K562 (cell line): Measurements from ENCODE around the gene DDAH1. TPM values are rescaled to one million over a fixed set of nuclear protein-coding genes. Genes with fewer than 3 reads are reported as not detected.

Experiments used
- BCOR ChIP-seq: fragments of 450-650 bp; IDR thresholded peaks from 2 replicates; pipeline ENCODE4 v1.6.1; 2016
- CXXC5 ChIP-seq: fragments of 250-450 bp; sonication (Bioruptor Pico); IDR thresholded peaks from 2 replicates; pipeline ENCODE4 v1.8.0; 2022; ENCODE audit warnings: inconsistent platforms, mild to moderate bottlenecking, moderate library complexity
- ELF1 ChIP-seq: fragments of 200-800 bp; sonication (Bioruptor generic); IDR thresholded peaks from 2 replicates; pipeline ENCODE4 v1.6.1; 2016; ENCODE audit warnings: missing genetic modification characterization, missing compliant biosample characterization
- MTA1 ChIP-seq: fragments of 450-650 bp; IDR thresholded peaks from 2 replicates; pipeline ENCODE4 v1.6.1; 2017; ENCODE audit warnings: borderline replicate concordance
- PCBP2 ChIP-seq: fragments of 200-400 bp; formaldehyde crosslinking; IDR thresholded peaks from 2 replicates; pipeline ENCODE4 v1.6.1; 2018; ENCODE audit warnings: low read length, low read depth, mild to moderate bottlenecking, moderate library complexity; ENCODE audit not compliant: poor library complexity, severe bottlenecking
- RBBP5 ChIP-seq: fragments of 200-600 bp; sonication (generic); IDR thresholded peaks from 2 replicates; pipeline ENCODE4 v1.6.1; 2012; ENCODE audit warnings: borderline replicate concordance, mild to moderate bottlenecking, low read length, control low read depth, inconsistent platforms; ENCODE audit not compliant: insufficient read depth, poor library complexity, severe bottlenecking
- RBM22 ChIP-seq: fragments of 200-400 bp; formaldehyde crosslinking; IDR thresholded peaks from 2 replicates; pipeline ENCODE4 v1.6.1; 2018; ENCODE audit warnings: low read length, low read depth; ENCODE audit not compliant: poor library complexity, severe bottlenecking
- TFAM ChIP-seq: fragments of 250-450 bp; sonication (Bioruptor Pico); conservative IDR thresholded peaks from 2 replicates; pipeline ENCODE4 v1.5.0; 2021; ENCODE audit warnings: mild to moderate bottlenecking, moderate library complexity
- TRIM24 ChIP-seq, 2 experiments: fragments of 450-650 bp; IDR thresholded peaks; 2 replicates each; pipeline ENCODE4 v1.6.1; 2016
- ZKSCAN1 ChIP-seq: fragments of 150-350 bp; IDR thresholded peaks from 2 replicates; pipeline ENCODE4 v1.6.1; 2016; ENCODE audit warnings: low read depth, low read length
- ZNF444 ChIP-seq: fragments of 250-450 bp; sonication (Bioruptor Pico); IDR thresholded peaks from 2 replicates; pipeline ENCODE4 v1.4.0; 2020; ENCODE audit warnings: mild to moderate bottlenecking, moderate library complexity
- polyA plus RNA-seq, 8 experiments: library from polyadenylated mRNA; depleted of rRNA in 4 of 8; stranded (reverse) in 5 of 8; unstranded in 3 of 8; fragments of >200 nt; fragmentation: Nextera tagmentation in 2 of 8; fragmentation: Illumina TruSeq in 1 of 8; extraction: Ambion mirVana in 2 of 8; extraction: Trizol in 1 of 8; gene quantifications; 2 replicates each; pipeline versions ENCODE4 v1.2.1 to v1.2.3, GENCODE V29; 2011 to 2014; ENCODE audit warnings: inconsistent platforms in 1 of 8, missing spikeins in 1 of 8
- total RNA-seq, 7 experiments: library from RNA; depleted of rRNA in 6 of 7; stranded (reverse); fragments of >200 nt in 6 of 7; fragmentation: Illumina TruSeq in 2 of 7; extraction: Trizol in 2 of 7; gene quantifications; 2 replicates each; pipeline versions ENCODE4 v1.2.1 to v1.2.3, GENCODE V29; 2011 to 2021; ENCODE audit warnings: low replicate concordance in 1 of 7
- TF ChIP-seq, protein P1 (sequence below): fragments of 450-650 bp; IDR thresholded peaks from 2 replicates; pipeline ENCODE4 v1.6.1; 2017; ENCODE audit warnings: mild to moderate bottlenecking, moderate library complexity
- TF ChIP-seq, protein P2 (sequence below), 2 experiments: fragments of 450-650 bp in 1 of 2; sonication (generic) in 1 of 2; formaldehyde crosslinking; conservative IDR thresholded peaks; 2 replicates each; pipeline versions ENCODE4 v1.4.0 to v1.8.1; 2020 to 2022; ENCODE audit warnings: mild to moderate bottlenecking in 1 of 2, missing genetic modification reagents in 1 of 2
- TF ChIP-seq, protein P3 (sequence below), 2 experiments: fragments of 450-650 bp in 1 of 2; sonication (generic) in 1 of 2; formaldehyde crosslinking in 1 of 2; IDR thresholded peaks; 2 replicates each; pipeline versions ENCODE4 v1.7.1 to v1.9.0; 2016 to 2022; ENCODE audit warnings: inconsistent platforms in 1 of 2, mild to moderate bottlenecking in 1 of 2, missing genetic modification reagents in 1 of 2
- TF ChIP-seq, protein P4 (sequence below): fragments of 250-450 bp; sonication (Bioruptor Pico); IDR thresholded peaks from 2 replicates; pipeline ENCODE4 v1.8.0; 2021; ENCODE audit warnings: mild to moderate bottlenecking, moderate library complexity

The DDAH1 gene
- total and polyA plus RNA-seq, 9 of the 15 experiments (the other 6 are each of a cell fraction or from before 2014, with no cell fraction given) = 0.04 to 0.24 (median 0.10) TPM

DNA sequence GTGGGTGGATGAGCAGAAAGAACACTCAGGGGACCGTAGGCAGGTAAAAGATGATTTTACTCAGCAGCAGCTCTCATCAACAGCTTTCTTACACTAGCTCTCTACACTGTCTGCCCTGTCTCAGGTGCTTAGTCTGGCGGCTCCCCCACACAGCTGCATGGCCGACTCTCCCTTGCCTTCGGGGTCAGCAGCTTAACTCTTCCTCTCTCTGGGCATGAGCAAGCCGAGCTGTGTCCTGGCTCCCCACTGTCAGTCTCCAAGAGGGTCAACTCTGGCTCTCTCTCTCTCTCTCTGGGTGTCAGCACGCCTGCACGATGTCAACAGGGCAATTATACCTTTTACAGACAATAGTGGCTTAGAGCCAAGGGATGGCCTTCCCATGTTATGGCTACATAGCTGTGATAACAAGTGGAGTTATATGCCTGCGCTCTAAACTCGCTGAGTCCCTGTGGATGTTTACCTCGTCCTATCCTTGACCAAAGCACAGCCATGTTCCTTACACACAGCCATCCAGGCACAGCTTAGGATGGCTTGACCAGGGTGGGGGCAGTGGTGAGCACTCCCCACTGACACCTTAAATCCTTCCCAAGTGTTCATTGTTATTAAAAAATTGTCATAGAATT is 185.4 kb downstream of the DDAH1 start (continued):
- TF ChIP-seq RBM22 (no peak), MTA1 (no peak), ZKSCAN1 (no peak), ZNF444 (CRISPR knock-in tag) (no peak), RBBP5 (no peak), CXXC5 (peak; percentile 69), TRIM24 (IDR thresholded peaks at IDR 0.05) (no peak), BCOR (no peak), PCBP2 (no peak), ELF1 (tag) (no peak), TFAM (CRISPR knock-in tag) (no peak)
- TF ChIP-seq, protein P1, sequence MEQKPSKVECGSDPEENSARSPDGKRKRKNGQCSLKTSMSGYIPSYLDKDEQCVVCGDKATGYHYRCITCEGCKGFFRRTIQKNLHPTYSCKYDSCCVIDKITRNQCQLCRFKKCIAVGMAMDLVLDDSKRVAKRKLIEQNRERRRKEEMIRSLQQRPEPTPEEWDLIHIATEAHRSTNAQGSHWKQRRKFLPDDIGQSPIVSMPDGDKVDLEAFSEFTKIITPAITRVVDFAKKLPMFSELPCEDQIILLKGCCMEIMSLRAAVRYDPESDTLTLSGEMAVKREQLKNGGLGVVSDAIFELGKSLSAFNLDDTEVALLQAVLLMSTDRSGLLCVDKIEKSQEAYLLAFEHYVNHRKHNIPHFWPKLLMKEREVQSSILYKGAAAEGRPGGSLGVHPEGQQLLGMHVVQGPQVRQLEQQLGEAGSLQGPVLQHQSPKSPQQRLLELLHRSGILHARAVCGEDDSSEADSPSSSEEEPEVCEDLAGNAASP = no peak
- TF ChIP-seq, protein P2, sequence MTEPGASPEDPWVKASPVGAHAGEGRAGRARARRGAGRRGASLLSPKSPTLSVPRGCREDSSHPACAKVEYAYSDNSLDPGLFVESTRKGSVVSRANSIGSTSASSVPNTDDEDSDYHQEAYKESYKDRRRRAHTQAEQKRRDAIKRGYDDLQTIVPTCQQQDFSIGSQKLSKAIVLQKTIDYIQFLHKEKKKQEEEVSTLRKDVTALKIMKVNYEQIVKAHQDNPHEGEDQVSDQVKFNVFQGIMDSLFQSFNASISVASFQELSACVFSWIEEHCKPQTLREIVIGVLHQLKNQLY (CRISPR knock-in tag; conservative IDR thresholded peaks at IDR 0.05) = no peak
- TF ChIP-seq, protein P3, sequence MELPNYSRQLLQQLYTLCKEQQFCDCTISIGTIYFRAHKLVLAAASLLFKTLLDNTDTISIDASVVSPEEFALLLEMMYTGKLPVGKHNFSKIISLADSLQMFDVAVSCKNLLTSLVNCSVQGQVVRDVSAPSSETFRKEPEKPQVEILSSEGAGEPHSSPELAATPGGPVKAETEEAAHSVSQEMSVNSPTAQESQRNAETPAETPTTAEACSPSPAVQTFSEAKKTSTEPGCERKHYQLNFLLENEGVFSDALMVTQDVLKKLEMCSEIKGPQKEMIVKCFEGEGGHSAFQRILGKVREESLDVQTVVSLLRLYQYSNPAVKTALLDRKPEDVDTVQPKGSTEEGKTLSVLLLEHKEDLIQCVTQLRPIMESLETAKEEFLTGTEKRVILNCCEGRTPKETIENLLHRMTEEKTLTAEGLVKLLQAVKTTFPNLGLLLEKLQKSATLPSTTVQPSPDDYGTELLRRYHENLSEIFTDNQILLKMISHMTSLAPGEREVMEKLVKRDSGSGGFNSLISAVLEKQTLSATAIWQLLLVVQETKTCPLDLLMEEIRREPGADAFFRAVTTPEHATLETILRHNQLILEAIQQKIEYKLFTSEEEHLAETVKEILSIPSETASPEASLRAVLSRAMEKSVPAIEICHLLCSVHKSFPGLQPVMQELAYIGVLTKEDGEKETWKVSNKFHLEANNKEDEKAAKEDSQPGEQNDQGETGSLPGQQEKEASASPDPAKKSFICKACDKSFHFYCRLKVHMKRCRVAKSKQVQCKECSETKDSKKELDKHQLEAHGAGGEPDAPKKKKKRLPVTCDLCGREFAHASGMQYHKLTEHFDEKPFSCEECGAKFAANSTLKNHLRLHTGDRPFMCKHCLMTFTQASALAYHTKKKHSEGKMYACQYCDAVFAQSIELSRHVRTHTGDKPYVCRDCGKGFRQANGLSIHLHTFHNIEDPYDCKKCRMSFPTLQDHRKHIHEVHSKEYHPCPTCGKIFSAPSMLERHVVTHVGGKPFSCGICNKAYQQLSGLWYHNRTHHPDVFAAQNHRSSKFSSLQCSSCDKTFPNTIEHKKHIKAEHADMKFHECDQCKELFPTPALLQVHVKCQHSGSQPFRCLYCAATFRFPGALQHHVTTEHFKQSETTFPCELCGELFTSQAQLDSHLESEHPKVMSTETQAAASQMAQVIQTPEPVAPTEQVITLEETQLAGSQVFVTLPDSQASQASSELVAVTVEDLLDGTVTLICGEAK (IDR thresholded peaks at IDR 0.05) = no peak
- TF ChIP-seq, protein P3 (CRISPR knock-in tag; IDR thresholded peaks at IDR 0.05) = no peak
- TF ChIP-seq, protein P4, sequence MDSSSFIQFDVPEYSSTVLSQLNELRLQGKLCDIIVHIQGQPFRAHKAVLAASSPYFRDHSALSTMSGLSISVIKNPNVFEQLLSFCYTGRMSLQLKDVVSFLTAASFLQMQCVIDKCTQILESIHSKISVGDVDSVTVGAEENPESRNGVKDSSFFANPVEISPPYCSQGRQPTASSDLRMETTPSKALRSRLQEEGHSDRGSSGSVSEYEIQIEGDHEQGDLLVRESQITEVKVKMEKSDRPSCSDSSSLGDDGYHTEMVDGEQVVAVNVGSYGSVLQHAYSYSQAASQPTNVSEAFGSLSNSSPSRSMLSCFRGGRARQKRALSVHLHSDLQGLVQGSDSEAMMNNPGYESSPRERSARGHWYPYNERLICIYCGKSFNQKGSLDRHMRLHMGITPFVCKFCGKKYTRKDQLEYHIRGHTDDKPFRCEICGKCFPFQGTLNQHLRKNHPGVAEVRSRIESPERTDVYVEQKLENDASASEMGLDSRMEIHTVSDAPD (CRISPR knock-in tag) = no peak
